K562 (cell line): ENCODE data around the gene ASB14. TPM values are rescaled to one million over a fixed set of nuclear protein-coding genes. Genes with fewer than 3 reads are reported as not detected.
A peak's percentile ranks its signal among the peaks of the same experiment; 100 is the strongest.

Source experiments
- ATAC-seq: fragments of 200-7000 bp; cut with Tn5 transposase; 3 replicates; pipeline ENCODE4 v1.9.1; 2020; ENCODE audit warnings: moderate library complexity
- BruUV-seq: library from RNA; stranded (reverse); fragments of 400-500 nt; replicated peaks from 2 replicates; lab custom pipeline; 2021; lab: Mats Ljungman, UMichigan
- CTCF ChIA-PET: fragments of 300-600 bp; formaldehyde crosslinking; extraction: SDS; loops from one replicate; lab custom pipeline; 2021; ENCODE audit warnings: low intra/inter-chr PET ratio; lab: Yijun Ruan, JAX
- POLR2A ChIA-PET: fragments of 300-600, 350-650 bp; sonication (Branson Sonifier 250); formaldehyde crosslinking; extraction: SDS; loops from one replicate; lab custom pipeline; 2021; ENCODE audit warnings: antibody characterized with exemption, inconsistent platforms; lab: Yijun Ruan, JAX
- DNase-seq, 4 experiments: peaks; one replicate each; pipeline versions ENCODE4 v3.0.0 to v3.0.0-alpha.2; 2011 to 2018; ENCODE audit warnings: low spot score in 3 of 4, mixed read lengths in 3 of 4; ENCODE audit errors: extremely low read depth in 1 of 4
- FAIRE-seq: peaks from 2 replicates; lab custom pipeline; 2011; peaks lifted over from hg19 to GRCh38; lab: Jason Lieb, UNC
- H2AFZ ChIP-seq: 2 replicates; pipeline ENCODE4 v1.6.0; 2011; ENCODE audit warnings: low read depth, low read length, control low read depth, inconsistent platforms
- H3K27ac ChIP-seq: fragments of 200-600 bp; 3 replicates; pipeline ENCODE4 v1.8.0; 2011; ENCODE audit warnings: low read depth, mild to moderate bottlenecking, control low read depth, inconsistent platforms, low read length, moderate library complexity, mixed read lengths; ENCODE audit errors: extremely low read depth
- H3K27me3 ChIP-seq, 2 experiments: fragments of 300-600 bp in 1 of 2; 2 replicates in 1 of 2; 3 replicates in 1 of 2; pipeline versions ENCODE4 v1.6.0 to v1.8.0; 2011; ENCODE audit warnings: inconsistent platforms in 2 of 2, low read length in 2 of 2, mild to moderate bottlenecking in 1 of 2, mixed read lengths in 1 of 2, moderate library complexity in 1 of 2; ENCODE audit not compliant: control insufficient read depth in 2 of 2, insufficient read depth in 2 of 2
- H3K36me3 ChIP-seq: fragments of 300-600 bp; 3 replicates; pipeline ENCODE4 v1.8.0; 2011; ENCODE audit warnings: mild to moderate bottlenecking, low read length, inconsistent platforms; ENCODE audit not compliant: control insufficient read depth, insufficient read depth
- H3K4me1 ChIP-seq, 2 experiments: fragments of 200-600 bp in 1 of 2; replicated peaks in 1 of 2; 2 replicates in 1 of 2; 3 replicates in 1 of 2; pipeline versions ENCODE4 v1.5.1 to v1.8.0; 2011; ENCODE audit warnings: inconsistent platforms in 2 of 2, low read length in 2 of 2, mild to moderate bottlenecking in 1 of 2, mixed read lengths in 1 of 2, moderate library complexity in 1 of 2; ENCODE audit not compliant: control insufficient read depth in 2 of 2, insufficient read depth in 2 of 2
- H3K4me2 ChIP-seq: 2 replicates; pipeline ENCODE4 v1.6.1; 2011; ENCODE audit warnings: low read length, control low read depth, inconsistent platforms, mixed read lengths; ENCODE audit not compliant: insufficient read depth
- H3K4me3 ChIP-seq: fragments of 200-600 bp; sonication (generic), shearing (Covaris generic); 2 replicates; pipeline ENCODE4 v1.5.1; 2016; ENCODE audit warnings: control low read depth, inconsistent platforms
- H3K79me2 ChIP-seq: fragments of 200-600 bp; 3 replicates; pipeline ENCODE4 v1.8.0; 2011; ENCODE audit warnings: low read length, inconsistent platforms; ENCODE audit not compliant: control insufficient read depth, insufficient read depth
- H3K9ac ChIP-seq, 2 experiments: 2 replicates each; pipeline versions ENCODE4 v1.6.0 to v1.6.1; 2011; ENCODE audit warnings: low read depth in 2 of 2, low read length in 2 of 2, control low read depth in 1 of 2, inconsistent platforms in 1 of 2, mild to moderate bottlenecking in 1 of 2, mixed read lengths in 1 of 2; ENCODE audit not compliant: insufficient read depth in 1 of 2
- H3K9me1 ChIP-seq: one replicate; pipeline ENCODE4 v1.6.0; 2011; ENCODE audit warnings: inconsistent platforms, mild to moderate bottlenecking, low read length, moderate library complexity; ENCODE audit not compliant: control insufficient read depth, insufficient read depth
- H3K9me3 ChIP-seq: replicated peaks from 2 replicates; pipeline ENCODE4 v1.5.1; 2011; ENCODE audit warnings: low read depth, low read length, inconsistent platforms; ENCODE audit not compliant: control insufficient read depth, insufficient read depth
- H4K20me1 ChIP-seq: replicated peaks from 2 replicates; pipeline ENCODE4 v1.6.1; 2011; ENCODE audit warnings: low read length, inconsistent platforms, mixed read lengths; ENCODE audit not compliant: control insufficient read depth, insufficient read depth
- CBX8 ChIP-seq: fragments of 200-600 bp; sonication (generic); IDR thresholded peaks from 2 replicates; pipeline ENCODE4 v1.6.1; 2012; ENCODE audit warnings: borderline replicate concordance, mixed run types, low read depth, mild to moderate bottlenecking, moderate library complexity, mixed read lengths, low read length, control low read depth, inconsistent platforms; ENCODE audit not compliant: poor library complexity, severe bottlenecking; ENCODE audit errors: extremely low read depth
- OTX1 ChIP-seq: fragments of 450-650 bp; formaldehyde crosslinking; IDR thresholded peaks from 2 replicates; pipeline ENCODE4 v1.4.0; 2022; ENCODE audit warnings: mild to moderate bottlenecking
- PRMT5 ChIP-seq: sonication (generic); formaldehyde crosslinking; IDR thresholded peaks from 2 replicates; pipeline ENCODE4 v1.5.0; 2020; ENCODE audit warnings: missing genetic modification reagents
- SMARCC2 ChIP-seq: fragments of 450-650 bp; IDR thresholded peaks from 2 replicates; pipeline ENCODE4 v1.6.1; 2017; ENCODE audit warnings: antibody characterized with exemption, moderate library complexity, mild to moderate bottlenecking, low read depth
- ZNF444 ChIP-seq: fragments of 250-450 bp; sonication (Bioruptor Pico); IDR thresholded peaks from 2 replicates; pipeline ENCODE4 v1.4.0; 2020; ENCODE audit warnings: mild to moderate bottlenecking, moderate library complexity
- WGBS: fragments of 100-300 bp; shearing (Covaris generic); methylation state at CpG from one replicate; pipeline ENCODE4 v1.1.6; 2016; ENCODE audit warnings: low coverage, mixed read lengths; ENCODE audit not compliant: insufficient coverage; ENCODE audit errors: missing lambda C conversion rate; 5-methylcytosine and 5-hydroxymethylcytosine counted together
- in situ Hi-C: fragments of 300-500 bp; cut with MboI; formaldehyde crosslinking; loops from 4 replicates; pipeline ENCODE4 v1.15.0; 2018; ENCODE audit warnings: inconsistent platforms, mixed read lengths
- intact Hi-C: fragments of 100-400 bp; cut with micrococcal nuclease; formaldehyde crosslinking; loops from 2 replicates; pipeline ENCODE4 v1.14.2; 2022
- polyA plus RNA-seq, 8 experiments: library from polyadenylated mRNA; depleted of rRNA in 4 of 8; stranded (reverse) in 5 of 8; unstranded in 3 of 8; fragments of >200 nt; fragmentation: Nextera tagmentation in 2 of 8; fragmentation: Illumina TruSeq in 1 of 8; extraction: Ambion mirVana in 2 of 8; extraction: Trizol in 1 of 8; gene quantifications; 2 replicates each; pipeline versions ENCODE4 v1.2.1 to v1.2.3, GENCODE V29; 2011 to 2014; ENCODE audit warnings: inconsistent platforms in 1 of 8, missing spikeins in 1 of 8
- total RNA-seq, 7 experiments: library from RNA; depleted of rRNA in 6 of 7; stranded (reverse); fragments of >200 nt in 6 of 7; fragmentation: Illumina TruSeq in 2 of 7; extraction: Trizol in 2 of 7; gene quantifications; 2 replicates each; pipeline versions ENCODE4 v1.2.1 to v1.2.3, GENCODE V29; 2011 to 2021; ENCODE audit warnings: low replicate concordance in 1 of 7
- TF ChIP-seq, protein P1 (sequence below): fragments of 450-650 bp; IDR thresholded peaks from 2 replicates; pipeline ENCODE4 v1.7.0; 2016; ENCODE audit warnings: borderline replicate concordance

Gene ASB14
- total and polyA plus RNA-seq, 9 of the 15 experiments (the other 6 are each of a cell fraction or from before 2014, with no cell fraction given), result 0.01 to 0.07 TPM; not detected in 7

DNA sequence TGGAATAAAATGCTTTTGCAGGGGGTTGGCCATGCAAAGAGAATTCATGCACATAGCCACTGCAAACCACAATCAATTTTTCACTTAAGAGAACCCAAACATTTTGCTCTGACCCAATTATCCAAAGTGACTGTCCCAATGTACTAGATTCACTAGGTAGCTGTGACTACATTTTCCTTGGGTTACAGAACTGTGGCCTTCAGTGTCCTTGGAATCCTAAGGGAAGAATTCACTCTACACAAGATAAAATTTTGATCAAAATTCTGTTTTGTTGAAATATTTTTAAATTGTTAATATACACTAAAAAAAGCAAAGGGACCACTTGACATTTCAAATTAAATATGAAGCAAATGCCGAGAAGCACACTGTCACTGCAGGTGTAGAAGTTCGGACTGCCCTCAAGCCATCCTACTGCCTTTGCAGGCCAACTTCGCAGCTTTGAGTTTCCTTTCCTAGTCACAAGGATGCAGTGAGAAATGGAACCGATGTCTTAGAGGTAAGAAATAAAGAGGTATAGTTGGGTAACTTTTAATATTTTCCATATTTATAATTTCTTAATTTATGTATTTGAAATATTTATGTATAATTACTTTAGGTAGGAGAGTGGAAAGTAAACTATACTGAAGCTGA, 527 bp upstream of the ASB14 start:
- no peaks in the 10 kb centered on the region for H4K20me1 ChIP-seq
- H3K4me3 ChIP-seq, result no peak overlapping the region
- POLR2A ChIA-PET, result interaction anchor here (0.6 kb wide), 1 partner anchor 9 kb away, joined by 3 read pairs; no protein-coding TSS in a partner anchor
- intact Hi-C loops, result no loop called here
- TF ChIP-seq CBX8 (peak; percentile 50), OTX1 (CRISPR knock-in tag) (no peak), SMARCC2 (no peak), ZNF444 (CRISPR knock-in tag) (no peak), PRMT5 (CRISPR knock-in tag) (no peak)
- TF ChIP-seq, protein P1, sequence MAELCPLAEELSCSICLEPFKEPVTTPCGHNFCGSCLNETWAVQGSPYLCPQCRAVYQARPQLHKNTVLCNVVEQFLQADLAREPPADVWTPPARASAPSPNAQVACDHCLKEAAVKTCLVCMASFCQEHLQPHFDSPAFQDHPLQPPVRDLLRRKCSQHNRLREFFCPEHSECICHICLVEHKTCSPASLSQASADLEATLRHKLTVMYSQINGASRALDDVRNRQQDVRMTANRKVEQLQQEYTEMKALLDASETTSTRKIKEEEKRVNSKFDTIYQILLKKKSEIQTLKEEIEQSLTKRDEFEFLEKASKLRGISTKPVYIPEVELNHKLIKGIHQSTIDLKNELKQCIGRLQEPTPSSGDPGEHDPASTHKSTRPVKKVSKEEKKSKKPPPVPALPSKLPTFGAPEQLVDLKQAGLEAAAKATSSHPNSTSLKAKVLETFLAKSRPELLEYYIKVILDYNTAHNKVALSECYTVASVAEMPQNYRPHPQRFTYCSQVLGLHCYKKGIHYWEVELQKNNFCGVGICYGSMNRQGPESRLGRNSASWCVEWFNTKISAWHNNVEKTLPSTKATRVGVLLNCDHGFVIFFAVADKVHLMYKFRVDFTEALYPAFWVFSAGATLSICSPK, result no peak
- TF ChIP-seq, all 486 proteins: peak for 1
- CTCF ChIA-PET, result no interaction called here
- H3K27ac ChIP-seq, result no peak overlapping the region
- no peaks in the 10 kb centered on the region for H3K4me1 ChIP-seq
- FAIRE-seq, result no peak
- BruUV-seq, result no TSS peak
- H3K79me2 ChIP-seq, result no peaks in the 10 kb centered on the region
- DNase-seq, result no peak
- 6% methylated on average over 4 of the region's 4 CpGs for WGBS
- ATAC-seq, result no peak
- H3K4me2 ChIP-seq, result no peak overlapping the region
- no peaks in the 10 kb centered on the region for H3K9me3 ChIP-seq
- H3K36me3 ChIP-seq, result no peaks in the 10 kb centered on the region
- H3K9ac ChIP-seq, result no peak overlapping the region
- no peaks in the 10 kb centered on the region for H3K27me3 ChIP-seq
- in situ Hi-C loops, result no loop called here
- no peak overlapping the region for H2AFZ ChIP-seq
- H3K9me1 ChIP-seq, result no peaks in the 10 kb centered on the region
